ENCODE measurements around the gene SETBP1.

The SETBP1 gene

DNA sequence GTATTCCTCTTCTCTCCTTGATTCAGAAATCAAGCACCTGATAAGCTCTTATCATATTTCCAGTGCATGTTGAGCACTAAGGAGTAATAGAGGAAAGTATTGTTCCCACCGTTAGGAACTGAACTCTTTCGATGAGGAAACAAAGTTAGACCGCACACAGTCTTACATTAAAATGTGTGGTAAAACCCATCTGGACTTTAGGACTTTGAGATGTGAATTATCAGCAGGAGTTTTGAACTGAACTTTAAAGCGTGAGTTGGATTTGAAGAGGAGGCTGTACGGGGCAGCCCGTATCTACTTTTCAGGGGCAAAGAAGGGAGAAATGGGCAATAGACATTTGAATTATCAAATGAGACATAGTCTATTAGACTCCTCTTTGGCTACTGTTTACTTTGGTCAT is 134.4 kb downstream of the SETBP1 start:
- no peak for DNase-seq (ENCODE audit: low read depth, low spot score)

DNA sequence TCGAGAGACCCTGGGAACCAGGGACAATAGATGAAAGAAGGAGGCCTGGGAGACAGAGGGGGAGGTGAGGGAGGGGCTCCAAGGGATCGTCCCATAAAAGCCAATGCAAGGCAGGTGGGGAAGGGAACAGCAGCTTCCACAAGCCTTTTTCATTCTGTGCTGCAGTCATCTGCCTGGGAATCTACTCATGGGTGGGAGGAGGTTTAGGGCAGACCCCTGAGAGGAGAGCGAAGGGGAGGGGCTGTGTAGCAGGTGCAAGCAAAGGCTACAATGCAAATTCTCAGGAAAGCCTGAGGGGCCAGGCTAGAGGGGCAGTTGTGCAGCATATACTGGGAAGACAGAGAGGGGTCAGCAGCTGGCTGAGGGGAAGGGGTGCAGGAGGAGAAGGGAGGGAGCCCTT is 135.4 kb downstream of the SETBP1 start:
- DNase-seq (ENCODE audit: low read depth, low spot score) = no peak

DNA sequence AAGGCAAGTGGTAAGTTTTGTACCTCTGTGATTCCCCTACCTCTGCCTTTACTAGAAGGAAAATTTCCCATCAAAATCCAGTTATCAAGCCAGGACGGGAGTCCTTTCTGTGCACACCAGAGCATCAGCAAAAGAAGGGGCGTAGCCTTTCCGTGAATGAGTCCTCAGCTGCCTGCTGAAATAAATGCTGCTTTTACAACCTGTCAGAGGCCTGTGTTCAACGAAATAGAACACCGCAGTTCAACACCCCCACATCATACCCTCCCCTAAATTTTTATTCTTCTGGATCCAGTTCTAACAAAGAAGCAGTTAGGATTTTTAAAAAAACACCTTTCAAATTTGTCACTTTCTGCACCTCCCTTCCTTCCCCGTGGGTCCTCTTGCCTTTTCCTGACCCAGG is 135.8 kb downstream of the SETBP1 start:
- no peak for DNase-seq (ENCODE audit: low read depth, low spot score)

DNA sequence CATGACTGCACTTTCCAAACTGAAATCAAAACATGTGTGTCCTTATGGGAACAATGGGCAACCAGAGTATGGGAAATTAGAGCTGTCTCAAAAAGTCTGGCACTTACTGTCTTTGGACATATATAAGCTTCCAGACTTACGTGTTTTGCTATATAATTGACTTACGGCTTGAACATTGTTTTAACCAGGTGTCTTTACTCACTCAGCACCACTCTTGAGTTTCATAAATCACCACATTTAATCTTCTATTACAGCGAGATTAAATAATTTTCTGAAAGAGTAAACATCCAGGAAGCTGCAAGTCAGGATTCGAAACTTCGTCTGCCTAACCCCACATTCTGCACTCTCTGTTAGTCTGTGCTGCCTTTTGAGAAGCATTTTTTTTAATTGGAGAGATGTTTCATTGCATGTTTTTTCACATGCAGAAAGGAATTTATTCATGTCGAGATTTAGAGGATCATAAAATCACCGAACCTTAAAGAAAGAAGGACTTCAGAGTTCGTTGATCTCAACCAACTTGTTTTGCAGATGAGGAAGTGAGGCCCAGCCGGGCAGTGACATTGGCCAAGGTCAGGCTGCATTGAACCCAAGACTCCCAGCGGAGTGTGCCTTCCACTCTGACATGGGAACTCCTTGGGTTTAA is 137.3 kb downstream of the SETBP1 start:
- no peak for DNase-seq (ENCODE audit: low read depth, low spot score)

DNA sequence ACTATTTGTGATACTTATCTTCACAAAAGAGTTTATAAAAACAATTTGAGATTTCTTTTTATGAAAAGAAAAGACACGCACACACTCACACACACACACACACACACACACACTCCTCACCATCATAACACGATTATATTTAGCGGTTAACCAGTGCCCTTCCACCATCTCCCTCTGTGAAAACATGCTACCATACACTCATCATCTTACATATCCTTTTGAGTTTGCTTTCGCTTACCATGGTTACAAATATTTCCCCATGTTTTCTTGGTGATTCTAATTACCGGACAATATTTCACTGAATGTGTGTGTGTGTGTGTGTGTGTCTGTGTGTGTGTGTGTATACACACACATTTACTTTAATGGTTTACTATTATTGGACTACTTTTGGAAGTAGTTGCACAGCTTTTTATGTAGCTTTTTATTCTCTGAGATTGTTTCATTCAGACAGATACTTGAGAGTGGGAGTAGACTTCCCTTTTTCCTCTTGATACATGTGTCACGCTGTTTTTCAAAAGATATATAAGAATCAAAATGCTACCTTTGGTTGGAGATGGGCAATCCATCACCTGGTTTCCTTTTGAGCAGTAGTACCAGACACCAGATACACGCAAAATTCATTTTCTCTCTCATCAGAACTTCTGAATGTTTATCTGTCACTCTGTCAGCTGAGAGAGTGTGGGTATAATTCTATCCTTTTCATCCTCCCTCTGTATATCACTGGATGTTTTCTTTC is 138.1 kb downstream of the SETBP1 start:
- DNase-seq (ENCODE audit: low read depth, low spot score) = no peak

- no peak for DNase-seq (ENCODE audit: low read depth, low spot score)
Measured at GRCh38 chr18:44819944-44820510, 139.3 kb downstream of the SETBP1 start.

DNA sequence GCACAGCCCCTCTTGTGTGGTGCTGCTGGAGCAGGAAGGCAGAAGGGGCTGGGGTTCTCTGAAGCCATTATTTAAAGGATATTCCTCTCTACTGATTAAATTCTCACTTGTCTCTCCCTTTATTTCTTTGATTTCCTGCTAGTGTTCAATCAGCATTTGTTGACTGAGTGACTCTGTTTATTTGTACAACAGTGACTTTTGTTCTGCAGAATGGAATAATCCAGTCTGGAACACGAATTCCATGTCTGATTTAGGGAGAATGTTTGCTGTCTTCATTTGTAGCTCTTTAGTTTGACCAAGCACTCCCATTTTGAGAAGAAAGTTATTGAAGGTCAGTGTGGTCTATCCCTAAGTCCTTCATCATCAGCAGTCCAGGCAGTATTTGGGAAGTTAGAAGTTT is 141.2 kb downstream of the SETBP1 start:
- no peak for DNase-seq (ENCODE audit: low read depth, low spot score)

DNA sequence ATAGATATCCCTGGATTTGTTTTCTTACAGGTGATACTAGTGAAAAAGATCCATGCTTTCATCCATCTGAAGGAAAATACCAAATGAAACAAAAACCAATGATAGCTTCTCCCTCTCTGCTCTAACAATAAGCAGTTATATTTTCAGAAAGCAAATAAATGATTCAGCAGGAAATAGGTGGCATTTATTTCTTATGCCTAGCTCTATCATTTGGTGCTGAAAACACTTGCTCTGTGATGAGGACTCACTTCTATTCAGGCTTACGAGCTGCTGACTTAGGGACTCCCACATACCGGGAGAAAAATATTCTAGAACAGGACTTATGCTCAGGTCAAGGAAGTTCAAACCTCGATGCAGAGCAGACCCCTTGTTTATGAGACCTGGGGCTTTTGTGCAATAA is 142.6 kb downstream of the SETBP1 start:
- no peak for DNase-seq (ENCODE audit: low read depth, low spot score)

GRCh38 chr18:44823782-44824181 is 143.1 kb downstream of the SETBP1 start:
- no peak for DNase-seq (ENCODE audit: low read depth, low spot score)

GRCh38 chr18:44824884-44825283 is 144.2 kb downstream of the SETBP1 start:
- DNase-seq (ENCODE audit: low read depth, low spot score) = no peak

- DNase-seq (ENCODE audit: low read depth, low spot score) = peak; percentile 99
Measured at GRCh38 chr18:44826418-44827259, 146.0 kb downstream of the SETBP1 start.

GRCh38 chr18:44828080-44828479 is 147.4 kb downstream of the SETBP1 start:
- no peak for DNase-seq (ENCODE audit: low read depth, low spot score)

DNA sequence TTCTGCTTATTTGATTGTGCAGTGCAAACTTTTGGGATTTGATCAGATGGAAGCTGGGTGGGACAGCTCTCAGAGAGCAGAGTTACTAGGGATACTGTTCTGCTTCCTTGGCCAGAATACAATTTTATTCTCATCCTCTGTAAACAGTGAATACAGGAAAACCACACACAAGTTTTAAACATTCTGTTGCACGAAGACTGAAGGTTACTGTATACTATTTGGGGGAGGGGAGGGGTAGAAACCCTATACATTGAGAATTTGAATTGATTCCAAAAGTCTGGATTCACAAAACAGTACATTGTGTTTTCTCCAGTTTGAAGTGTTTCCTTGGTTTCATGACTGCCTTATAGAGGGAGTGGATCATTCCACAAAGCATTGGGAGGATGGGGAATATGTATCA is 149.9 kb downstream of the SETBP1 start:
- no peak for DNase-seq (ENCODE audit: low read depth, low spot score)

DNA sequence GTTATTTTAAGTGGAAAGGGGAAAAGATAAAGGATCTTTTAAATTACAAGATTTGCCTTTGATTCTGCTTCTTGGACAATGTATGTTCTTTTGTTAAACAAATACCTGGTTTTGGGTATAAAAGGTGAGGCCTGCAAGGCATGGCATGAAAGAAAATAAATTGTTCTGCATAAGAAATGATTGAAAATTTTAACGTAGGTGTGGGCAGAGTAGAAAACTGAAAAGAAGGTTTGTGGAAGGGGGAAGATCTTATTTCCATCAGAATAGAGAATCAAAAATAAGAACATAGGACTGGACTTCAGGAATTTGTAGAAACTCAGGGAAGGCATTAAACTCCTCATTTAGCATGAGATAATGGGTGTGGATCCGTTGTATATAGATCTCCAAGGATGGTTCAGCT is 153.1 kb downstream of the SETBP1 start:
- no peak for DNase-seq (ENCODE audit: low read depth, low spot score)

GRCh38 chr18:44834867-44835469 is 154.3 kb downstream of the SETBP1 start:
- DNase-seq (ENCODE audit: low read depth, low spot score) = no peak

GRCh38 chr18:44835703-44836102 is 155.0 kb downstream of the SETBP1 start:
- DNase-seq (ENCODE audit: low read depth, low spot score) = no peak

DNA sequence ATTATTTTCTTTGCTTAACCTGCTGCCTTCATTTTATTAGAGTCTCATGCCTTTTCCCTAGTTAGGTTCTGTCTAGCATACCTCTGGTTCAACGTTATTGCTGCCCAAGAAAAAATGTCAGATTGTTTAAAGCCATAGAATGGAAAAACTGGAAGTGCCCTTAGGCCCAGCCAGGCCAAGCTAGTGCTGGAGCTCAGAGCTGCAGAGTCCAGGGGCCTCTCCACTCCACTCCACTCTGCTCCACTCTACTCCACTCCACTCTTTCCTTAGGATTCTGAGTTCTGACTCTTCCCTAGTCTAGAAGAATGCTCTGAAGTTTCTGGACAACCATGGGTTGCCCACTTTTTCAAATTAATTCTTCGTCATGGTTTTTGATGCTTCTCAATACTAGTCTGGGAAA is 155.6 kb downstream of the SETBP1 start:
- DNase-seq (ENCODE audit: low read depth, low spot score) = no peak

DNA sequence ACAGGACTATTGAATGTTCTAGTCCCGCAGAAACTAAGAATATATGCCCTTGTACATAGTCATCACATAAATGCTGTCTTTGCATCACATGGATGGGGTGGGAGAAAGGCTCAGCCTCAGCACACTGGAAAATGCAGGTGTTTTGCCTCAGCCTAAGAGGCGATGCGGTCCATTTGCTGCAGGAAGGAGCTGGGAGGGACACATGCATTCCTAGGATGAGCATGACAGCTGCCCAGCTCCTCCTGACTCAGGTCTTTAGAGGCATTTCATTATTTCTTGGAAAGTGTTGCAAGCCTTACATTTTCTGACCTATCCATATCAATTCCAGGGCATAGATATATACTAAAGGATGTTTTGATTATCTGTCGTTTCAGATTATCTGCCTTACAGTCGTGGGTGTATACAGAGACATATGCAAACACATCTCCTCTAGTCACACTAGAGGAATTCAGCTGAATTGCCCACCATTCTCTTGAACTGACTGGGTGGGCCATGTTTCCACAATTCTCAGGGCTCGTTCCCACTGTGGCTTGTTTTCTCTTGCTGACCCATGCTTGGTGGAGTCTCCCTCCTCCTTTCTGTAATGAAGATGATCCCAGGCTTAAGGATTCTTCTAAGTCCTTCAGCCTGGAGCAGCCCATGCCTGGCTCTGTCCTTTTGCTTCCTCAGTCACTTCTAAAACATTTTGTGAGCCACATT is 156.9 kb downstream of the SETBP1 start:
- no peak for DNase-seq (ENCODE audit: low read depth, low spot score)

- DNase-seq (ENCODE audit: low read depth, low spot score) = no peak
Measured at GRCh38 chr18:44838971-44839666, 158.4 kb downstream of the SETBP1 start.

- no peak for DNase-seq (ENCODE audit: low read depth, low spot score)
Measured at GRCh38 chr18:44840058-44840790, 159.5 kb downstream of the SETBP1 start.
